CD4-positive, alpha-beta T cell treated with Interleukin-4 for 4 hours (primary cell): ENCODE data around the gene CALM1.

Experiments used
- DNase-seq: peaks from one replicate; pipeline ENCODE4 v3.0.0-alpha.2; 2020

The CALM1 gene

DNA sequence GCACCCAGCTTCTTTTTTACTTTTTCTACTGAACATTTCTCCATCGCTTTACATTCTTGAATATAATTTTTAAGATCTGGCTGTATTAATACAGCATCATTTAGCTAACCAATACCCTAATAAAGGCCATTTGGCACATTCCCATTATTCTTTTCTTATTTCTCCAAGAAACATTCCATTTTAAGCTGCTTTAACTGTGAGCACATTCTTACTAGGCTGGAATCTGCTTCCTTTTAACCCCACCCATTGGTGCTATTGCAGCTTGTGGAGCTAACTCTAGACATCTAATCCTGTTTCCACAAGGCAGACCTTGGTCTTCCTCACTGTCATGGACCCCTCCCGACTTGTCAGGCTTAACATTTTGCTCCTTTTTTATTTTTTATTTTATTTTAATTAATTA, 15.2 kb downstream of the CALM1 start:
- no peak for DNase-seq

DNA sequence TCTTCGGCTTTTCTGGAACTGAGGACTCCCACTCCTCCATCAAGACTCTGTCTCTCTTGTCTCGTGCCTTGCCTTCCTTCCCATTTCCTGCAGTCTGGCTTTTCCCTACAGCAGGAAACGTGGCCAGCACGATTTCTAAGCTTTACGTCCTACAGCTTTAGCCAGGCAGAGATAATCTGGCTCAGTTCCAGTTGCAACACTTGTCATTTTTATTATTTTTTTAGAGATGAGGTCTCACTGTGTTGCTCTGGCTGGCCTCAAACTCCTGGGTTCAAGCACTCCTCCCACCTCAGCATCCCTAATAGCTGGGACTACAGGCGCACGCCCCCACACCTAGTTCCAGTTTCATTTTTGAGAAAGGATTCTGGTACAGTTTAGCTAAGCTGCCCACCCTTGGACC, 19.9 kb downstream of the CALM1 start:
- no peak for DNase-seq

DNA sequence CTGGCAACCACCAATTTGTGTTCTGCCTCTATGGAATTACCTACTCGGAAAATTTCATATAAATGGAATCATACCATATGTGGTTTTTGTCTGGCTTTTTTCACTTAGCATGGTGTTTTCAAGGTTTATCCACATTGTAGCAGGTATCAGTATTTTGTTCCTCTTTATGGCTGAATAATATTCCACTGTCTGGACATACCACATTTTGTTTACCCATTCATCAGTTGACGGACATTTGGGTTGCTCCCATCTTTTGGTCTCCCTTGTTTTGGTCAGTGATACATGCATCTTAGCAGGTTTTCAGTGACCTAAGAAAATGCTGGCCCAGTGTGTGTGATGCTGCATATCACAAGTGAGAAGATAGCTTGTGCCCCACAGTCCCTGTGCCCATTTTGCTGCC, 21.2 kb downstream of the CALM1 start:
- no peak for DNase-seq

DNA sequence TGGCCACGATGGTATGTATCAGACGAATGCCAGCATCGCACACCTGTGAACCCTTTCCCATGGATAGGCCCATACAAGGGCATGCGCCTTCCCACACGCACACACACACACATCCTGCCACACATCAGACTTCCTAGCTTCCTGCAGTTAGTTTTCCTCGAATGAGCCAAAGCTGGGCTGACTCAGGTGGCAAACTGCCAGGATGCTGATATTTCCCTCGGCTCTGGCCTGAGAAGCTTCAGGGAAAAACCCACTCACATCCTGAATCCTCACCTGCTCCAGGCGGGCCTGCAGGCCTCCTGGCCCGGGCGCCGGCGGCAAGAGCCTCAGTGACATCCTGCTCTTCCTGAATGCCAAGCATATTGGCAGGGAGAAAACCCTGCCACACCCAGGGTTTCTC, 22.4 kb downstream of the CALM1 start:
- DNase-seq: no peak

DNA sequence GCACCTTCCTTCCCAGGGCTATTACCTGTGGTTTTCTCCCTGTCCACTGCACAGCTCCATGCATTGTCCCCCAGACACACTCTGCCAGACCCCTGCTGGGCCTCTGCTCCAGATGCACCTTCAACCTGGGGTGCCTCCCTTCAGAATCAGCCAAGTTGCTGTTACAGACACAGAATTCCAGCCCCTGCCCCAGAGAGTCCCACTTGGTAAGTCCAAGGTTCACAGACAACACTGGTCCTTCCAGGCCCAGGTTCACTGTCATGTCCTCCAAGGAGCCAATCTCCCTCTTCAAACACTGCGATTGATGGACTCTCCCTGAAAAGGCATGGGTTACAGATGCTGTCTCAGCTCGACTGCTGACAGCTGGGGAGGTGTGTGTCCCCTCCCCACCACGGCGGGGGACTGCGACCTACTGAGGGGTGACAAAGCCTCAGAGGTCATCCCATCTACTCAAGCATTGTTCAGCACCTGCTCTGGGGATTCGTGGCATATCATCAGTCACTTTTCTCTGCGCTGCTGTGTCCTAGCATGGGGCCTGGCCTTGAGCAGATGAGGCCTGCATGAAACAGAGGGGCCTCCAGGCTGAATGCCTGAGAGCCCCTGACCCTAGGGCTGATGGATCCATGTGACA, 24.3 kb downstream of the CALM1 start:
- DNase-seq: no peak

DNA sequence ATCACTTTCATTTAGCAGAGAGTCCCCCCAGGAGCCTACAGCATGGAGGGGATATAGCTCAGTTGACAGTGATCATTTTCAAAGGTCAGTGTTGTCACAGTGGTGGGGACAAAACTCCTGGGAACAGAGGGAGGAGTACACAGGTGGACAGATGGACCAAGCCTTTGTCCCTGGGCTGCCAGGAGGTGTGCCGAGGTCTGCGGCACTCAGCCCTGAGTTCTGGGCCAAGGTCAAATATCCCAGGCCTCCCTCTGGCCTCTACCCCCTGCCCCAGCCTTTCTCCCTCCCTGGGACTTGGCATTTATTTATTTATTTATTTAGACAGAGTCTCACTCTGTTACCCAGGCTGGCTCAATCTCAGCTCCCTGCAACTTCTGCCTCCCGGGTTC, 24.8 kb downstream of the CALM1 start:
- DNase-seq: no peak

DNA sequence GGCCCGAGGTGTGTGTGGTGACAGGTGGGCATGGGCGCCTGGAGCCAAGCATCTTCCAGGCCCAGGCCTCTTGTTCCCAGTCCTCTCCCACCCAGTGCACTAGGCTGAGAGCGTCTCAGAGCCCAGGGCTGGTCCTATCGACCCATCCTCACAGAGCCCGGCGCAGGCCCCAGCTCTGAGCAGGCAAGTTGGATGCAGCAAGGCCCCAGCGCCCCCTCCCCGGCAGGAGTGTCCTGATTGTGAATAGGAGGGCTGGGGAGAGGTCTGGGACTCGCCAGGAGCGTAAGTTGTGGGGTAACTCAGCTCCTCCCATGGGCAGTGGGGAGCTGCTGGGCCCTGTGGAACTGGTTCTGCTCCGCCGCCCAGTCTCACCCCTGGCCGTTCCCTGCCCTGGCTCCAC, 26.3 kb downstream of the CALM1 start:
- DNase-seq: no peak

DNA sequence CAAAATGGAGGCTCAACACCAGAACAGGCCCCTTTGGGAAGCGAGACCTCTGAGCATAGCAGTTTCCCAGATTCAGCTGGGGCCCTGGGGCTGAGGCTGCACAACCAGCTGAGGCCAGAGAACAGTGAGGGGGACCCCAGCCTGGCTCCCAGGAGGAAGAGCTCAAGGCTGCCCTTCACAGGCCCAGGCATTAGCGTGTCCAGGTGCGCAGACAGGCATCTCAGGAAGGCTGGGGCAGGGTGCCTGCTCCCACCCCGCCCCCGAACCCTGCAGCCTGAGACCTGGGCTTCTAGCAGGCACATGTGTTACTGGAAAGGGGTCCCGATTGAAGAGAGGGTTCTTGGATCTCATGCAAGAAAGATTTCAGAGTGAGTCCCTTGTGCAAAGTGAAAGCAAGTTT, 27.2 kb downstream of the CALM1 start:
- DNase-seq: no peak

DNA sequence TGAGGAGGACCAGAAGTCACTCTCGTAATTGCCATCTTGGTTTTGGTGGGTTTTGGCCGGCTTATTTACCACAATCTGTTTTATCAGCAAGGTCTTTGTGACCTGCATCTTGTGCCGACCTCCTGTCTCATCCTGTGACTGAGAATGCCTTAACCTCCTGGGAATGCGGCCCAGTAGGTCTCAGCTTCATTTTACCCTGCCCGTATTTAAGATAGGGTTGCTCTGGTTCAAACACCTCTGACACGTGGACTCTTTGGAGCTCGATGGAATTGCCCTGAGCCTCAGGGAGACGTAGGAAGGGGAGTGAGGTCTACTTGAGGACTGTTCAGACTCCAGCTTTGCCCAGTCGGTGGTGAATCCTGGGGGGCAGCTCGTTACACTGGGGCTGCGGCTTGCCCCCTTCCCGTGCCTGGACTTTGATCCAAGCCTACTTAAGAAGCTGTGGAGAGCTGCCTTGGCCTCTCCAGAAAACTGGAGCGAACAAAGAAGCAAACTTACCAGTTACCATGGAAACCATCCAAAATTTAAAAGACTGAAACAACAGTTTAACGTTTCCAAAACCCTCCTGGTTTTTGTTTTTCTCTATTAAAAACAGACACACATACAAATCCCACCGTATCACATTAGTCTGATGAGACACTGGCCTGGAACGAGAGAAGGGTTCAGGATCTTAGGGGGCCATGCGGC, 28.0 kb downstream of the CALM1 start:
- DNase-seq: no peak

DNA sequence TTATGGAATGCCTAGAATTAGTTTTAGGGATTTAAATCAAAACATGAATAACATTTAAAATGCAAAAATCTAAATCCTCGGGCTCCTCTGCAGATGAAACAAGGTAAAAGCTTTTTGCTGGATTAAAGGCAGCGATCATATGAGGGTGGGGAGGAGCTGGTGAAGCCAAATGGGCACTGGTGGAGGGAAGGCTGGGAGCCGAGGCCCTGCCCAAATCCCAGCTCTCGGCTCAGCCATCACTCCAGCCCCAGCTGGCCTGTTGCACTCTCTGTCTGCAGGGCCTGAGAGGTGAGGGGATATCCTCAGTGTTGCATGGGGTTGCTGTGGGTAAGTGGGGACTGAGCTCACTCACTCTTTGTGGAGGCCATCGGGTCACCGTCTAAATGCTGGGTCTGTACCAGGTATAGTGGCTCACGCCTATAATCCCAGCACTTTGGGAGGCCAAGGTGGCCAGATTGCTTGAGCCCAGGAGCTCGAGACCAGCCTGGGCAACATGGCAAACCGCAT, 28.6 kb downstream of the CALM1 start:
- DNase-seq: no peak

DNA sequence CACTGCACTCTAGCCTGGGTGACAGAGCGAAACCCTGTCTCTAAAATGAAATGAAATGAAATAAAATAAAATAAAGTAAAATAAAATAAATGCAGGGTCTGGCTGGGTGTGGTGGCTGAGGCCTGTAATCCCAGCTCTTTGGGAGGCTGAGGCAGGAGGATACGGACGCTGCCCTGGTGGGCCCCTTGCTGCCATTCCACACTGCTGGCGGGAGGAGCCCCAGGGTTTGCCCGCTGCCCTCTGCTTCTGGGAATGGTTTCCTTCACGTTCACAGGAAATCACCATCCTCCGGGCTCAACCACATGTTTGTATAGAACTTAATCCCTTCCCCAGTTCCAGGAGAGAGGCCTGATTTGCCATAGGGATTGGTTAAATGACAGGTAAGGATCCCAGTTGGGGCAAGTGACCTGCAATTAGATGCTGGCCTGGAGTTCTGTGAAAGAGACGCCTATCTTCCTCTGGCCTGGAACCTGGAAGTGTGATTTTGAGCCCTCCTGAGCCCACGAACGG, 29.3 kb downstream of the CALM1 start:
- DNase-seq: no peak

DNA sequence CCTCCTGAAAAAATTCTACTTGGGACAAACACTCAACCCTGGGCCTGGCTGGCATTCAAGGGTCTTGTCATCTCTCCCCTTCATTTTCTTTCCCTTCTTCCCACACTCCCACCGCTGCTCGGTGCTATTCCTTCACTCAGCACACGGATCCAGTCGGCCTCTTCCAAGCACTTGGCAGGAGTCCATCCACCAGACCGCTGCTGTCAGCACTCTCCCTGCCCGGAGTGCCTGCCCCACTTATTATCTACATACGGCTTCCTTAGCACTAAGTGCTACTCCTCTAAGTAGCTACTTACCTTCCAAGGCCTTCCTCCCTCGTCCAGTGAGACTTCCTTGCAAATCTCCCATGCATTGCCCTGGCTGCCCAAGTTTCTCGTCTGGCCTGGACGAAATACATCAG, 29.8 kb downstream of the CALM1 start:
- DNase-seq: no peak

DNA sequence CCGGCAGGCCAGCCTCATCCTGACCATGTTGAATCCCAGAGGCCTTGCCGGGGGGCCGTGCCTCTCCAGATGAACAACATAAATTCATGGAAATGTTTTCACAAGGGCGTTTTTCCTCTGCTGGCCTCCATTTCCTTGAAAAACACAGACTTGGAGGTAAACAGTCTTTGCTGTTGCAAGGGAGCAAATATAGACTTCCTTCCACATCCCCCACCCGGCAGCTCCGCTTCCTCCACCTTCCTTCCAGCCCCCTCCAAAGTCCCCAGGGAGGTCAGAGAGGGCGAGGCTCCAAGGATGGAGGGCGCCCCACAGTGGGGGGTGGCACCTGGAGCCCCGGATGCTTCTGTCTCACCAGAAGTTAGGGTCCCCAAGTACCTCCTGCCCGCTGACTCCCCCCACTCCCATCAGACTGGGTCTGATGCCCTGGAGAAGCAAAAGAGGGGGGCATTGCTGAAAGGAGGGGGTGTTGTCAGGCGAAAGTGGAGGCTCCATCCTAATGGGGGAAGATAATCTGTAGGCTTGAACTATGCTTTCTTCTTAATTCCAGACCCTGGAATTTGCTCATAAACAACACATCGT, 31.1 kb downstream of the CALM1 start:
- DNase-seq: no peak

DNA sequence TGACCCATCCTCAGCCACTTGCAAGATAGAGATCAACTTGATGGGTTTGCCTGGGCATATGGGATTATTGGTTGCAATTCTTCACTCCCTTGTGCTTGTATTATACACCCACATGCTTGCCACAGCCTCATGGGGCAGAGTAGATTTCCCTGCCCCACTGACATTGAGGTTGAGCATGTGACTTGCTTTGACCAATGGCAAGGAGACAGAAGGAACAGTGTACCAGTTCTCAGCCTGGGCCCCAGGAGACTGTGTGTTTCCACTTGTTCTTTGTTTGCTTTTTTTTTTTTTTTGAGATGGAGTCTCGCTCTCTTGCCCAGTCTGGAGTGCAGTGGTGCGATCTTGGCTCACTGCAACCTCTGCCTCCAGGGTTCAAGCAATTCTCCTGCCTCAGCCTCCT, 31.8 kb downstream of the CALM1 start:
- no peak for DNase-seq

DNA sequence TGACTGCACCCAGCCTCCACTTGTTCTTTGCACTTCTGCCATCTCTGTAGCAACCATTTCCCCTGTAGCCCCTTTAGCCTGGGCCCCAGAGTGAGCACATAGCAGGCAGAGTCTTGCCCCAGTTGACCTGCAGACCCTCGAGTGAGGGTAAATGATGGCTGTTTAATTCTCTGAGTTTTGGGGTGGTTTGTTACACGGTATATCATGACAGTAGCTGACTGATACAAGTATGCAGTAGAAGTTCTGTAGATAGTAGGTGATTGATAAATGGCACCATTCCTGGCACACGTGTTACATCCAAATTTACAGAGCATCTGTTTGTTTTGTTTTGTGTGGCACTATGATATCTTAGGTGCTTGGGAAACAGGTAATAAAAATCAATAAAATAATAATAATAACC, 32.4 kb downstream of the CALM1 start:
- no peak for DNase-seq

DNA sequence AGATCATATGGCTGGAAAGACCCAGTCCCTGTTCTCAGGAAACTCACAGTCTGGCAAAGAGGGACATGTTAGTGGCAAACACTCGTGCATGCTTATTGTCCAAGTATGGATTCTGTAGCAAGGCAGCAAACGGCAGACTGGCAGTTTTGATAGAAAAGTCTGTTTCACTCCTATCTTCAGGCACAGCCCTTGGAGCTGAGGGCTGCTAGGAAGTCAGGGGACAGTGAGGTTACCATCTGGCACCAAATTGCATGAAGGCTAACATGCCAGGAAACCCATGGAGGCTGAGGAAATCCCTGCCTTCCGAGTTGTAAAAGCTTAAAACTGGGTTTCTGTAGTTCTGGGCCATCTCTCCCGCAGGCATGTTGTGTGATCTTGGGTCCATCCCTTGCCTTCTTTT, 32.9 kb downstream of the CALM1 start:
- no peak for DNase-seq

DNA sequence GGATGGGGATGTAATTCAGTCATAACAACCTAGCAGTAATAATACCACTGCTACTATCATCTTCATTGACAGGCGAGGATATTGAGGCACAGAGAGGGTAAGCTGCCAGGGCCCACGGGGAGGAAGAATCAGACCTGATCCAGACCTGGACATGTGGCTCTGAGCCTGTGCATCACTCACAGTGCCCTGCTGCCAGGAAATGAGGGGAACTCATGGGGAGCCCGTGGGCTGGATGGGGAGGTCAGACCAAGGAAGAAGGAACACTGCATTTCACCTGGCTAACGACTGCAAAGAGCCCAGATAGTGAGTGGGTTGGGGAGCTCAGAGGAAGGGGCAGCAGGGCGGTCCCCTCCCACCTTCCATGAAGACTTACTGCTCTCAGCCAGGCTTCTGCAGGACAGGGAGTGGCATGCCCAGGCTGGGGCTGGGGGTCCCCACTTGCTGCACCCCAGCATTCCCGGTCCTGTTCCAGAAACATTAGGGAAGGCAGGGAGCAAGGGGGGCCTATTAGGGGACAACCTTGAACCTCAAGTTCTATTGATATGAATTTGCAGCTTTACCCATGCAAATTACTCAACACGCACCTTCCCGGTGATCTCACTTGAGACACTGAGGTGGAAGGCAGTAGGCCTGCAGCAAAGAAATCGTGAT, 37.7 kb downstream of the CALM1 start:
- no peak for DNase-seq

DNA sequence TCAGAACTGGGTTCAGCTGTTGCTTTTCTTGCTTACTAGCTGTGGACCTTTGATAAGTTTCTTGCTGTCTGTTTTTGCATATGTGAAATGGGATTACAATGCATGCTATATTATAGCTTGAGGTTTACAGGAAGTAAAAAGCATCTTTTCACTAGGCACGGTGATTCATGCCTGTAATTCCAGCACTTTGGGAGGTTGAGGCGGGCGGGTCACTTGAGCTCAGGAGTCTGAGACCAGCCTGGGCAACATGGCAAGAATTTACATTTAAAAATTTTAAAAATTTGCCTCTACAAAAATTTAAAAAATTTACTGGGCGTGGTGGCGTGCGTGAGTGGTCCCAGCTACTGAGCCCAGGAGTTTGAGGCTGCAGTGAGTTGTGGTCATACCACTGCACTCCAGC, 42.0 kb downstream of the CALM1 start:
- DNase-seq: no peak

DNA sequence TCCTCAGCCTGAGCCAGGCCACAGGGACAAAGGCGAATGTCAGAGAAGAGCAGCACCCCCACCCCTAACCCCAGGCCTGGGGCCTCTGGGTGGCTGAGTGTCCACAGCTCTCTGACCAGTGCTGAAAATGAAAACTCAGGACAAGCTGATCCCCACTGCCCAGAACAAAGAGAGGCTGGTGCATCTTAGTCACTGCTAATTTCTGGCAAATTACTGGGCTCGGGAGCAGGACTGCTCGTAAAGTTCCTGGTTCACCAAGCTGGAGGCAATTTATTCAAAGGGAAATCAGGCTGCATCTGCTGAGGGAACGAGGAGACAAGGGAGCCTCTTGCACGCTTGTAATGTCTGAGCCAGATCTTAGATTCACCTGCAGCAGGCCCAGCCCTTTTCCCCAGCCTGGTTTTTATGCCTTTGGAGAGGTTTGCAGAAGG, 43.2 kb downstream of the CALM1 start:
- no peak for DNase-seq

DNA sequence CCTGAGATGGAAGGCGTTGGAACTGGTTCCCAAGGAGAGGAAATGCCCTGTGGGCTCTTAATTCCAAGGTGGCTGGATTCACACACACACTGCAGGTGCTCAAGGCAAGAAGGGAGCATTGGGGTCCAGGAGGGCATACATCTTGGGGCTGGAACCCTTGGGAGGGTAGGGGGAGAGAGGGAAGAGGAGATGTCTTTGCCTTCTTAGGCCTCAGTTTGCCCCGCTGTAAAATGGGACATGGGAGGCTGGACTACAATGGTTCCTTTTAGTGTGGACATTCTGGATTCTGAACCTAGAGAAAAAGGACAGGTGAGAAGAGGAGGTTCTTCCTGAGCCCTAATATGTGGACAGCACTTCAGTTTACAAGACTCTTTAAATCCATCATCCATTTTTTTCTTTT, 43.8 kb downstream of the CALM1 start:
- DNase-seq: no peak

DNA sequence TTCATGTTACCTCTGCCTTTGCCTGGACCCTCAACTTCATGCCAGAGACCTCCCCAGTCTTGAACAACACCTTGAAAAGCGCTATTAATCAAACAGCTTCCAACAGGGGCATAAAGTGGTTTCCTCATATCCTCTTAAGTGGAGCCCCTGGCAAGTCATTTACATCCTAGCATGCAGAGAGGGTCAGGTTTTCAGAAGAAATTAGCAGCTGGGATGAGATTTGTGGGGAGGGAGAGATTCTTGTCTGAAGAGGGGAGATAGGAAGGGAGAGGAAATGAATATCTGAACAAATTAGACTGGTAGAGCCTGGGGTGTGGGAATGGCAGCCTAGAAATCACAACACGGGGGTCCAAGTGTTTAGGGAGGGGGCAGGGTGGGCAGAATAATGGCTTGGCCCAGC, 45.6 kb downstream of the CALM1 start:
- no peak for DNase-seq

DNA sequence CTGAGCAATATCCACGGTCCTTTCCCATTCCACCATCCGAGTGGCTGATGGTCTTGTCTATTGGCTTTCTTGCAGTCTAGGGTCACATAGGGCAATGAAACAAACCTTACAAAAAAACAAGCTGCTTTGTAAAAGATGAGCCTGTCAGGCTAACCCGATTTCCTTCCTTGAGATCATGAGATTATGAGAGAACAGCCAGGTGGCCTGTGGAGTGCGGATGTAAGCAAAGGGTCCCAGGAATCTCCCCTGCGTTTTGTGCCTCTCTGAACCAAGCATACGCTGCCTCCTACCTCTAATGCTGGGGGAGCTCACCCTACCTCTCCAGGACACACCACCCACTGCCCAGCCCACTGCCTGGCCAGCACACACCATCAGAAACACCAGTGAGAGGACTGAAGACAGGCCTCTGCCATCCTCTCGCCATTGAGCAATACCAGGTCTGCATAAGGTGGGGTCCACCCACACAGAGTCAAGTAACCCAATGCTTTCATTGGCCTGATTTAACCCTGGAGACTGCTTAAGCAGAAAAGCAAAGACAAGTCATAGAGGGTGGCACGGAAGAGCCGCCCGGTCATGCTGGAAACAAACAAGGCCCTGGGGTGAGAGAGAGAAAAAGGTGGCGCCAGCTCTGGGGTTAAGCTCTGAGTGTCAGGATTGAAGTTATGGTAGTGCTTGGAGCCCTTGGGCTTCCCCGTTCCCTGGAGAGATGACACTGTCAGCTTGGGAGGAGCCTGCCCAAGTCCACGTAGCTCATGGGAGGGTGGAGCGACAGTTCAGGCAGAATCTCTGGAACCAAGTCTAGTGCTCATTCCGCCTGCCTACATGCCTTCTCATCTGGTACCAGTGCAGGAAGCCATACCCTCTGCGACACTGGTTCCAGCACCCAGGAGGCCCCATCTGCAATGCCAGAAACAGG, 46.6 kb downstream of the CALM1 start:
- no peak for DNase-seq
